Neutrophil (primary cell): ENCODE measurements around the gene PADI3.

Experiments
- H3K27ac ChIP-seq: fragments of 200-600 bp; sonication (generic); 2 replicates; pipeline ENCODE4 v1.5.1; 2016; ENCODE audit warnings: mild to moderate bottlenecking, moderate library complexity
- H3K27me3 ChIP-seq: fragments of 200-600 bp; sonication (generic); 2 replicates; pipeline ENCODE4 v1.6.0; 2016; ENCODE audit warnings: mild to moderate bottlenecking
- H3K36me3 ChIP-seq: fragments of 200-600 bp; sonication (generic); 2 replicates; pipeline ENCODE4 v1.5.1; 2017
- H3K4me1 ChIP-seq, 2 experiments: fragments of 200-600 bp in 1 of 2; sonication (generic) in 1 of 2; 1 replicate in 1 of 2; 2 replicates in 1 of 2; pipeline versions ENCODE4 v1.5.1 to v1.6.1; 2013 to 2016; ENCODE audit warnings: low read depth in 1 of 2, low read length in 1 of 2, mild to moderate bottlenecking in 1 of 2, moderate library complexity in 1 of 2; ENCODE audit not compliant: control insufficient read depth in 1 of 2, insufficient read depth in 1 of 2
- H3K4me3 ChIP-seq, 2 experiments: fragments of 200-600 bp in 1 of 2; sonication (generic) in 1 of 2; 1 replicate in 1 of 2; 2 replicates in 1 of 2; pipeline ENCODE4 v1.5.1; 2013 to 2016; ENCODE audit warnings: low read depth in 1 of 2, low read length in 1 of 2, mild to moderate bottlenecking in 1 of 2, moderate library complexity in 1 of 2
- H3K9me3 ChIP-seq: fragments of 200-600 bp; sonication (generic); 2 replicates; pipeline ENCODE4 v1.5.1; 2016
- CTCF ChIP-seq: fragments of 200-600 bp; sonication (generic); IDR thresholded peaks from 2 replicates; pipeline ENCODE4 v1.5.1; 2016; ENCODE audit warnings: antibody characterized with exemption

Gene PADI3

GRCh38 chr1:17297991-17298390 is 49.1 kb downstream of the PADI3 start:
- no peaks in the 10 kb centered on the region for H3K36me3 ChIP-seq
- H3K4me1 ChIP-seq: peaks cover 23 to 37% of the 10 kb centered on the region in 2 experiments
- no peak overlapping the region for H3K4me3 ChIP-seq
- H3K9me3 ChIP-seq: no peaks in the 10 kb centered on the region
- no peaks in the 10 kb centered on the region for H3K27me3 ChIP-seq
- H3K27ac ChIP-seq: no peak overlapping the region
- TF ChIP-seq CTCF: no peak

- H3K4me1 ChIP-seq: peaks cover 45 to 50% of the 10 kb centered on the region in 2 experiments
- no peak overlapping the region for H3K4me3 ChIP-seq
- peak overlapping the region; percentile 95 for H3K27ac ChIP-seq
- H3K27me3 ChIP-seq: no peaks in the 10 kb centered on the region
- no peaks in the 10 kb centered on the region for H3K36me3 ChIP-seq
- H3K9me3 ChIP-seq: no peaks in the 10 kb centered on the region
- TF ChIP-seq CTCF: no peak
Measured at GRCh38 chr1:17301767-17302166, 52.9 kb downstream of the PADI3 start.

GRCh38 chr1:17304151-17304825 is 55.4 kb downstream of the PADI3 start:
- Histone ChIP-seq H3K27me3 (no peaks in the 10 kb centered on the region), H3K36me3 (no peaks in the 10 kb centered on the region), H3K27ac (peak overlapping the region; percentile 95), H3K9me3 (no peaks in the 10 kb centered on the region), H3K4me1 (peaks cover 70 to 72% of the 10 kb centered on the region in 2 experiments), H3K4me3 (peak overlapping the region; percentile 30 to 51)
- TF ChIP-seq CTCF: no peak

- Histone ChIP-seq H3K9me3 (no peaks in the 10 kb centered on the region), H3K36me3 (no peaks in the 10 kb centered on the region), H3K4me1 (peaks cover 75 to 77% of the 10 kb centered on the region in 2 experiments), H3K4me3 (peak overlapping the region; percentile 30 to 51), H3K27me3 (no peaks in the 10 kb centered on the region), H3K27ac (peak overlapping the region; percentile 95)
- no peak for TF ChIP-seq CTCF
Measured at GRCh38 chr1:17304826-17305175, 55.9 kb downstream of the PADI3 start.

- Histone ChIP-seq H3K4me1 (peaks cover 84 to 85% of the 10 kb centered on the region in 2 experiments), H3K27me3 (no peaks in the 10 kb centered on the region), H3K36me3 (no peaks in the 10 kb centered on the region), H3K4me3 (peak overlapping the region in 1 of 2 experiments; percentile 51), H3K27ac (peak overlapping the region; percentile 95), H3K9me3 (no peaks in the 10 kb centered on the region)
- no peak for TF ChIP-seq CTCF
Measured at GRCh38 chr1:17305576-17306095, 56.7 kb downstream of the PADI3 start.
